K562 (cell line): ENCODE results near the gene ACKR2. TPM values are rescaled to one million over a fixed set of nuclear protein-coding genes. Genes with fewer than 3 reads are reported as not detected.

Source experiments
- ATAC-seq: fragments of 200-7000 bp; cut with Tn5 transposase; 3 replicates; pipeline ENCODE4 v1.9.1; 2020; ENCODE audit warnings: moderate library complexity
- BruUV-seq: library from RNA; stranded (reverse); fragments of 400-500 nt; replicated peaks from 2 replicates; lab custom pipeline; 2021; lab: Mats Ljungman, UMichigan
- CTCF ChIA-PET: fragments of 300-600 bp; formaldehyde crosslinking; extraction: SDS; loops from one replicate; lab custom pipeline; 2021; ENCODE audit warnings: low intra/inter-chr PET ratio; lab: Yijun Ruan, JAX
- POLR2A ChIA-PET: fragments of 300-600, 350-650 bp; sonication (Branson Sonifier 250); formaldehyde crosslinking; extraction: SDS; loops from one replicate; lab custom pipeline; 2021; ENCODE audit warnings: antibody characterized with exemption, inconsistent platforms; lab: Yijun Ruan, JAX
- DNase-seq, 4 experiments: peaks; one replicate each; pipeline versions ENCODE4 v3.0.0 to v3.0.0-alpha.2; 2011 to 2018; ENCODE audit warnings: low spot score in 3 of 4, mixed read lengths in 3 of 4; ENCODE audit errors: extremely low read depth in 1 of 4
- FAIRE-seq: peaks from 2 replicates; lab custom pipeline; 2011; peaks lifted over from hg19 to GRCh38; lab: Jason Lieb, UNC
- H2AFZ ChIP-seq: 2 replicates; pipeline ENCODE4 v1.6.0; 2011; ENCODE audit warnings: low read depth, low read length, control low read depth, inconsistent platforms
- H3K27ac ChIP-seq: fragments of 200-600 bp; 3 replicates; pipeline ENCODE4 v1.8.0; 2011; ENCODE audit warnings: low read depth, mild to moderate bottlenecking, control low read depth, inconsistent platforms, low read length, moderate library complexity, mixed read lengths; ENCODE audit errors: extremely low read depth
- H3K27me3 ChIP-seq, 2 experiments: fragments of 300-600 bp in 1 of 2; 2 replicates in 1 of 2; 3 replicates in 1 of 2; pipeline versions ENCODE4 v1.6.0 to v1.8.0; 2011; ENCODE audit warnings: inconsistent platforms in 2 of 2, low read length in 2 of 2, mild to moderate bottlenecking in 1 of 2, mixed read lengths in 1 of 2, moderate library complexity in 1 of 2; ENCODE audit not compliant: control insufficient read depth in 2 of 2, insufficient read depth in 2 of 2
- H3K36me3 ChIP-seq: fragments of 300-600 bp; 3 replicates; pipeline ENCODE4 v1.8.0; 2011; ENCODE audit warnings: mild to moderate bottlenecking, low read length, inconsistent platforms; ENCODE audit not compliant: control insufficient read depth, insufficient read depth
- H3K4me1 ChIP-seq, 2 experiments: fragments of 200-600 bp in 1 of 2; replicated peaks in 1 of 2; 2 replicates in 1 of 2; 3 replicates in 1 of 2; pipeline versions ENCODE4 v1.5.1 to v1.8.0; 2011; ENCODE audit warnings: inconsistent platforms in 2 of 2, low read length in 2 of 2, mild to moderate bottlenecking in 1 of 2, mixed read lengths in 1 of 2, moderate library complexity in 1 of 2; ENCODE audit not compliant: control insufficient read depth in 2 of 2, insufficient read depth in 2 of 2
- H3K4me2 ChIP-seq: 2 replicates; pipeline ENCODE4 v1.6.1; 2011; ENCODE audit warnings: low read length, control low read depth, inconsistent platforms, mixed read lengths; ENCODE audit not compliant: insufficient read depth
- H3K4me3 ChIP-seq: fragments of 200-600 bp; sonication (generic), shearing (Covaris generic); 2 replicates; pipeline ENCODE4 v1.5.1; 2016; ENCODE audit warnings: control low read depth, inconsistent platforms
- H3K79me2 ChIP-seq: fragments of 200-600 bp; 3 replicates; pipeline ENCODE4 v1.8.0; 2011; ENCODE audit warnings: low read length, inconsistent platforms; ENCODE audit not compliant: control insufficient read depth, insufficient read depth
- H3K9ac ChIP-seq, 2 experiments: 2 replicates each; pipeline versions ENCODE4 v1.6.0 to v1.6.1; 2011; ENCODE audit warnings: low read depth in 2 of 2, low read length in 2 of 2, control low read depth in 1 of 2, inconsistent platforms in 1 of 2, mild to moderate bottlenecking in 1 of 2, mixed read lengths in 1 of 2; ENCODE audit not compliant: insufficient read depth in 1 of 2
- H3K9me1 ChIP-seq: one replicate; pipeline ENCODE4 v1.6.0; 2011; ENCODE audit warnings: inconsistent platforms, mild to moderate bottlenecking, low read length, moderate library complexity; ENCODE audit not compliant: control insufficient read depth, insufficient read depth
- H3K9me3 ChIP-seq: replicated peaks from 2 replicates; pipeline ENCODE4 v1.5.1; 2011; ENCODE audit warnings: low read depth, low read length, inconsistent platforms; ENCODE audit not compliant: control insufficient read depth, insufficient read depth
- H4K20me1 ChIP-seq: replicated peaks from 2 replicates; pipeline ENCODE4 v1.6.1; 2011; ENCODE audit warnings: low read length, inconsistent platforms, mixed read lengths; ENCODE audit not compliant: control insufficient read depth, insufficient read depth
- CC2D1A ChIP-seq: fragments of 450-650 bp; IDR thresholded peaks from 2 replicates; pipeline ENCODE4 v1.6.1; 2017; ENCODE audit warnings: mild to moderate bottlenecking
- CHCHD3 ChIP-seq: fragments of 250-450 bp; sonication (Bioruptor Pico); IDR thresholded peaks from 2 replicates; pipeline ENCODE4 v2.1.2; 2022; ENCODE audit warnings: mild to moderate bottlenecking
- NEUROD1 ChIP-seq: fragments of 150-350 bp; IDR thresholded peaks from 2 replicates; pipeline ENCODE4 v1.6.1; 2014; ENCODE audit warnings: borderline replicate concordance, low read length, low read depth; ENCODE audit not compliant: partially characterized antibody
- NFE2L1 ChIP-seq: fragments of 450-650 bp; IDR thresholded peaks from 2 replicates; pipeline ENCODE4 v1.6.1; 2016; ENCODE audit warnings: missing genetic modification characterization, low read depth, mild to moderate bottlenecking, missing compliant biosample characterization, moderate library complexity, borderline replicate concordance
- POLR2AphosphoS5 ChIP-seq: IDR thresholded peaks from 2 replicates; pipeline ENCODE4 v1.6.1; 2011; ENCODE audit warnings: mild to moderate bottlenecking, low read depth, low read length, moderate library complexity; ENCODE audit not compliant: control insufficient read depth, insufficient read depth
- RBBP5 ChIP-seq: fragments of 200-600 bp; sonication (generic); IDR thresholded peaks from 2 replicates; pipeline ENCODE4 v1.6.1; 2012; ENCODE audit warnings: borderline replicate concordance, mild to moderate bottlenecking, low read length, control low read depth, inconsistent platforms; ENCODE audit not compliant: insufficient read depth, poor library complexity, severe bottlenecking
- RNF2 ChIP-seq: sonication (generic); IDR thresholded peaks from 2 replicates; pipeline ENCODE4 v1.6.1; 2016
- RUNX1 ChIP-seq: sonication (generic); IDR thresholded peaks from 2 replicates; pipeline ENCODE4 v1.6.1; 2016; ENCODE audit warnings: antibody characterized with exemption, low read depth
- XRCC5 ChIP-seq: fragments of 200-400 bp; formaldehyde crosslinking; IDR thresholded peaks from 2 replicates; pipeline ENCODE4 v1.6.1; 2017; ENCODE audit warnings: low read depth, mild to moderate bottlenecking, low read length
- WGBS: fragments of 100-300 bp; shearing (Covaris generic); methylation state at CpG from one replicate; pipeline ENCODE4 v1.1.6; 2016; ENCODE audit warnings: low coverage, mixed read lengths; ENCODE audit not compliant: insufficient coverage; ENCODE audit errors: missing lambda C conversion rate; 5-methylcytosine and 5-hydroxymethylcytosine counted together
- in situ Hi-C: fragments of 300-500 bp; cut with MboI; formaldehyde crosslinking; loops from 4 replicates; pipeline ENCODE4 v1.15.0; 2018; ENCODE audit warnings: inconsistent platforms, mixed read lengths
- intact Hi-C: fragments of 100-400 bp; cut with micrococcal nuclease; formaldehyde crosslinking; loops from 2 replicates; pipeline ENCODE4 v1.14.2; 2022
- polyA plus RNA-seq, 8 experiments: library from polyadenylated mRNA; depleted of rRNA in 4 of 8; stranded (reverse) in 5 of 8; unstranded in 3 of 8; fragments of >200 nt; fragmentation: Nextera tagmentation in 2 of 8; fragmentation: Illumina TruSeq in 1 of 8; extraction: Ambion mirVana in 2 of 8; extraction: Trizol in 1 of 8; gene quantifications; 2 replicates each; pipeline versions ENCODE4 v1.2.1 to v1.2.3, GENCODE V29; 2011 to 2014; ENCODE audit warnings: inconsistent platforms in 1 of 8, missing spikeins in 1 of 8
- total RNA-seq, 7 experiments: library from RNA; depleted of rRNA in 6 of 7; stranded (reverse); fragments of >200 nt in 6 of 7; fragmentation: Illumina TruSeq in 2 of 7; extraction: Trizol in 2 of 7; gene quantifications; 2 replicates each; pipeline versions ENCODE4 v1.2.1 to v1.2.3, GENCODE V29; 2011 to 2021; ENCODE audit warnings: low replicate concordance in 1 of 7

The ACKR2 gene
- total and polyA plus RNA-seq, 9 of the 15 experiments (the other 6 are each of a cell fraction or from before 2014, with no cell fraction given): 0.03 to 0.69 (median 0.25) TPM; not detected in 1

DNA sequence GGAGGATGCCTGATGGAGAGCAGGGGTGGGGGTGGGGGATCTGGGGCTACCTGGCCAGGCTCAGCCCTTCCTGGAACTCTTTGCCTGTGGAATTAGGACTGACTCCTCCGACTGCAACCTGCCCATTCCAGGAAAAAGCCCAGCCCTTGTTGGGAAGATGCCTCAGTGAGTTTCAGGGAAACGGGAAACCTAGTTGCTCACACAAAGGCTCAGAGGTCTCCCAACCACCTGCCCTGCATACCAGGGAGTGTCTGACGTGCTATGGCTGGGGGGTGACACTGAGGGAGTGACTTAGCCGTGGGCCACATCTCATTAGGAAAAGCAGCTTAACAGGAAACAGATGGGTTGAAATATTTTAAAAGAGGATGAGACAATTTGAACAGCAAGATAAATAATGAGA lies 38.5 kb downstream of the ACKR2 start:
- no TSS peak for BruUV-seq
- no peak for DNase-seq
- H3K4me1 ChIP-seq: peaks cover 11 to 35% of the 10 kb centered on the region in 2 experiments
- POLR2A ChIA-PET: interaction anchor here (0.9 to 1.7 kb wide), 2 partner anchors 21 to 27 kb away, joined by 3 to 6 read pairs; no protein-coding TSS in a partner anchor
- no peaks in the 10 kb centered on the region for H3K79me2 ChIP-seq
- no peak for ATAC-seq
- H3K4me3 ChIP-seq: no peak overlapping the region
- in situ Hi-C loops (no loop called here), intact Hi-C loops (no loop called here)
- peak overlapping the region; percentile 83; the same call in 1 of the 2 replicates for H2AFZ ChIP-seq
- no peak for TF ChIP-seq XRCC5
- no peak for TF ChIP-seq CC2D1A
- TF ChIP-seq RNF2: no peak
- no peak for TF ChIP-seq NEUROD1
- TF ChIP-seq RBBP5: no peak
- no peak for TF ChIP-seq NFE2L1
- no peak for TF ChIP-seq CHCHD3 (CRISPR knock-in tag)
- no peak for TF ChIP-seq POLR2AphosphoS5
- no peak for TF ChIP-seq RUNX1
- 13% methylated on average over 4 of the region's 4 CpGs for WGBS
- no peak overlapping the region for H3K27ac ChIP-seq
- no peak overlapping the region for H3K4me2 ChIP-seq
- H3K9me1 ChIP-seq: no peaks in the 10 kb centered on the region
- no peaks in the 10 kb centered on the region for H3K9me3 ChIP-seq
- no peak for FAIRE-seq
- CTCF ChIA-PET: no interaction called here
- H3K36me3 ChIP-seq: no peaks in the 10 kb centered on the region
- no peaks in the 10 kb centered on the region for H4K20me1 ChIP-seq
- H3K9ac ChIP-seq: no peak overlapping the region
- H3K27me3 ChIP-seq: peaks cover 2 to 25% of the 10 kb centered on the region in 2 experiments; a peak in 2 of 5 replicates
